ENCODE measurements around the gene ZDHHC1.
A peak's percentile ranks its signal among the peaks of the same experiment; 100 is the strongest.

ZDHHC1 gene, protein sequence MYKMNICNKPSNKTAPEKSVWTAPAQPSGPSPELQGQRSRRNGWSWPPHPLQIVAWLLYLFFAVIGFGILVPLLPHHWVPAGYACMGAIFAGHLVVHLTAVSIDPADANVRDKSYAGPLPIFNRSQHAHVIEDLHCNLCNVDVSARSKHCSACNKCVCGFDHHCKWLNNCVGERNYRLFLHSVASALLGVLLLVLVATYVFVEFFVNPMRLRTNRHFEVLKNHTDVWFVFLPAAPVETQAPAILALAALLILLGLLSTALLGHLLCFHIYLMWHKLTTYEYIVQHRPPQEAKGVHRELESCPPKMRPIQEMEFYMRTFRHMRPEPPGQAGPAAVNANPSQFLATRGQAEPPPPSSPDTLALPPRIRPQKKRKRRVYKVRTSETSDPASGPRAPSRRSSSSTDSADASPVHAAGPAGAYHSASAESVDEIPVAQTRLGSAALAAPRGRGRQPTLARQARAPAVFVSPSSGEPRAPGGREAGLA

GRCh38 chr16:67415872-67416793 lies at the start of gene ZDHHC1:
ZDHHC1 (minus strand) TSS chr16:67416477; CDS start chr16:67407775, 8,702 bp downstream.
- peak in 1 of 4 experiments; percentile 11 for DNase-seq

GRCh38 chr16:67464565-67464964 lies 48.3 kb upstream of the ZDHHC1 start:
- no peak for DNase-seq

- no peak for DNase-seq
Observed at GRCh38 chr16:67463691-67464090, 47.4 kb upstream of the ZDHHC1 start.

DNA sequence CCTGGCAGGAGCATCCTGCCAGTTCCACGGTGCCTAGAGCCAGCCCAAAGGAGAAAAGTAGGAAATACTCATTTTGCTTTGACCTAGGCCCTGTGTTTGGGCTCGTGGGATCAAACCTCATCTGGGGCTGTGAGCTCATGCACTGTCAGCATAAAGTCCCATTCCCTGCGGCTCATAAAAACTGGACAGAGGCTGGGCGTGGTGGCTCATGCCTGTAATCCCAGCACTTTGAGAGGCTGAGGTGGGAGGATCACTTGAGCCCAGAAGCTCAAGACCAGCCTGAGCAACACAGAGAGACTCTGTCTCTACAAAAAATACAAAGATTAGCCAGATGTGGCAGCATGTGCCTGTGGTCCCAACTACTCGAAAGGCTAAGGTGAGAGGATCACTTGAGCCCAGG lies 46.8 kb upstream of the ZDHHC1 start:
- no peak for DNase-seq

- DNase-seq: no peak
Observed at GRCh38 chr16:67462279-67462655, 46.0 kb upstream of the ZDHHC1 start.

- DNase-seq: no peak
Observed at GRCh38 chr16:67461600-67462278, 45.5 kb upstream of the ZDHHC1 start.

DNA sequence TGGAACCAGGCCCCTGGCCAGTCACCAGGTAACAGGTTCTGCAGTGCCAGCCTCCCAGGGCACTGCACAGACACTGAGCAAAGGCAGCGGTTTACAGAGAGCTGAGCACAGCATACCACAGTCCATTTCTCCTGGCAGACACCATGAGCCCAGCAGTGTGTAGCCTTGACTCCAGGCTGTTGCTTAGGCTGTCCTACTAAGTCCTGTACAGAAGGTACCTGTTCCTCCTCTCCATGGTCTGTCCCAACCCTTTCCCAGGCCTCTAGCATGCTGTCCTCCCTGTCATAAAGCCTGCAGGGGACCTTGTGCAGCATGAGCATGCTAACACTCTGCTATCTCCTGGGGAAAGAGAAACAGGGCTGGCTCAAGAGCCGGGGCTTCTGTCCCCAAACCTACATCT lies 44.7 kb upstream of the ZDHHC1 start:
- DNase-seq: no peak

- DNase-seq: no peak
Observed at GRCh38 chr16:67460168-67460567, 43.9 kb upstream of the ZDHHC1 start.

DNA sequence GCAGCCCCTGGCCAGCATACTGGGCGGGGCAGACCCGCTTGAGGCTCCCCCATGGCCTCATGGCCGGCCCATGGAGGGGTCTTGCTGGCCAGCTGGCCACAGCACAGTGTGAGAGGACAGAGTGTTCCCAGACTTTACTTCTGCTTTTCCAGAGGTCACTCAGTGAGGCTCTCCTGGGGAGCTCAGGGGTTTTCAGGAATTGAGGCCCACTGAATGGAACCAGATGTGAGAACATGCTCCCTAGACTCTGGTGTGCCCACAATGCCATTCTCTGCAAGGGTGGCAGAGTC lies 43.5 kb upstream of the ZDHHC1 start:
- no peak for DNase-seq

DNA sequence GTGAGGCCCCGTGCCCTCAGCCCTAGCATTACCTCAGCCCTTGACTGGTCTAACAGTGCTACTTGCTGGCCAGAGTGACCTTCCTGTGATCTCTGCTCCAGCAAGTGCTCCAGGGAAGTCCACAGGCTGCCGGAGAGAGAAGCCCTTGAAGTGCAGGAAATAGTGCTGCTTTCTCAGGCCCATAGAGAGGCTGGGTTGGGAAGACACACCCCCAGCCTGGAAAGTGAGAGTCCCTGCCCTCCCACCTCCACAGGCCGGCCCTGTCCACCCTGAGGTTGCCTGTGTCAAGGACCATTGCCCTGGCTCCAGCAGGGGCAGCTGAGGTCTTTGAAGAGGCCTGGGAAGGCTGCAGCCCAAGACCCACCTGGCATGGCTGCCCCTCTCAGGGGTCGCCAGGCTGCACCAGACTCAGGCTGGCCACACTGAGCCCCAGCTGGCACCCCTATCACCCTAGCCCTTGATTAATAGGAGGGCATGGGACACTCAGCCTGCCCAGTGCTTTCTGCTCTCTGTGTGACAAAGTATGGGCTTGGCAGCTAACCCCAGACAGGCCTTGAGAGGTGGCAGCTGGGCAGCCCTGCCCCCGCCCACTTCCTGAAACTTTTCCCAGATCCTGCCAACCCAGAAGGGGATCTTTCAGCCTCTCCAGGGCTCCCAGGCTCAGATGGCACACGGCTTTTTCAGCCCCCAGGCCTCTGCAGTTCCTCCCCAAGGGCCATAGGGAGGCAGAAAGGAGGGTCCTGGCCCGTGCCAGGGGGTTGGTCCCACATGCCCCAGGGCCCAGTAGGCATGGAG lies 43.0 kb upstream of the ZDHHC1 start:
- no peak for DNase-seq

- DNase-seq: no peak
Observed at GRCh38 chr16:67458121-67458641, 41.9 kb upstream of the ZDHHC1 start.

DNA sequence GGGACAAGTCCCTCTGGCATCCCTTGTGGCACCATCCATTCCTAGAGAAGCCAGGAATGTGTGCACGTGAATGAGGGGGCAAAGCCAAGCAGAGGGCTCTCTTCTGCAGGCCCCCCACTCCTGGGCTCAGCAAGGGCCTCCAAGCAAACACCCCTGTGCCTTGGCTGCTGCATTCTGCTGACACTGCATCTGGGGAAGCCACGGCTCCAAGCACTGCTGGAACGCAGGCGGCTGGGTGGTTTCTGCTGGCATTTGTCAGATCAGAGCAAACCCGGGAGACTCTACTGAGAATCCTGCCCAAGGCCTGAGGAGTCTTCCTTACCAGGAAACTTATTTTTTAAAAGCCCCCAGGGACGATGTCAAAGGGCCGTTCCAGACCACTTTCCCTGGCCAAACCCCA lies 41.3 kb upstream of the ZDHHC1 start:
- no peak for DNase-seq

DNA sequence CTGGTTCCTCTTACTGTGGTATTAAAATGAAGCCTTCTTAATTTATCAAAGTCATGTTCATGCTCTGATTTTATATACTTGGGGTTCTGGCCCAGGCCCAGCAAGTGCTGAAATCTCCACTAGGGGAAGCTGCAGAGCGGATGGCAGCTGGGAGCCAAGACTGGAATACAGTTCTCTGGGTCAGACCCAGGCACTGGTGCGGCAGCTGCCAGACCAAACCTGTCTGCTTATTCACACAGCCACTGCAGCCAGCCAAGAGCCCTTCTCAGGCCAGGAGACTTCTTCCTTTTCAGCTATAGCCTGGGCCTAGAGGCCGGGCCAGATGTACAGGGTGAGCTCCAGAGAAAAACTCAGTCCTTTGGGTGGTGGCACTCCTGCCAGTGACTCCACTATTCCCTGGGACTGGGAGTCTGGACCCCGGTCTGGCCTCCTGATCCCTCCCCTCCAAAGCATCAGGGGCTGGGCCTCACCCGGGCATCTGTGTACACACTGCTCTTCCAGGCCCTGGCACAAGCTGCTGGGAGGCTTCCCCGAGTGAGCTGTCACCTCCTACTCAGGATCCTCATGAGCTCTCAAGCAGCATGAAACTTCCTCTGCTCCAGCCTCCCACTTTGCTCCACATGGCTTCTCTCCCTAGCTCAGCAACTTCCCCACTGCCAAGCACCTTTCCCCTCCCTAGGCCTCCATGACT lies 40.3 kb upstream of the ZDHHC1 start:
- DNase-seq: no peak

- no peak for DNase-seq
Observed at GRCh38 chr16:67454852-67455251, 38.6 kb upstream of the ZDHHC1 start.

DNA sequence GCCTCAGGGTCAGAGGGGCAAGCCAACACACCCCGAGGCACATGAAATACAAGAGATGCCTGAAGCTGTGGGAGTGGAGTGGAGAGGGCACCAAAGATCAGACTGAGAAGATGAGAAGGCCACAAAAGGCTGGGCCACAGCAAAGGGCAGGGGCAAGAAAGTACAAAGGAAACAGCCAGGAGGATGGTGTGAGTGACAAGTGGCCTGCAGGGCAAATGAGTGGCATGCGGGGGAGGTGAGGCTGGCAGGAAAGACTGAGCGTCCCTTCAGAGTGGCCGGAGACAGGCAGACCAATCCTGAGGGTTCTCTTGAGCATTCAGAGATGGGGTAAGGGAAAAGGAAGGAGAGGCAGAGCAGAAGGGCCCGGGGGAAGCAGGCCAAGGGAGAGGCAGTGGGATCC lies 37.8 kb upstream of the ZDHHC1 start:
- no peak for DNase-seq

- no peak for DNase-seq
Observed at GRCh38 chr16:67451704-67452435, 35.6 kb upstream of the ZDHHC1 start.

- no peak for DNase-seq
Observed at GRCh38 chr16:67451061-67451703, 34.9 kb upstream of the ZDHHC1 start.

- no peak for DNase-seq
Observed at GRCh38 chr16:67449739-67450138, 33.5 kb upstream of the ZDHHC1 start.

GRCh38 chr16:67449336-67449735 lies 33.1 kb upstream of the ZDHHC1 start:
- no peak for DNase-seq

- DNase-seq: no peak
Observed at GRCh38 chr16:67448580-67448979, 32.3 kb upstream of the ZDHHC1 start.

Data from activated CD4-positive, CD25-positive, alpha-beta regulatory T cell (primary cell).